ENCODE data around the gene CASK. TPM values are rescaled to one million over a fixed set of nuclear protein-coding genes. Genes with fewer than 3 reads are reported as not detected.
A peak's percentile ranks its signal among the peaks of the same experiment; 100 is the strongest.

CASK gene
- total and polyA plus RNA-seq, 12 donors: 4.7 to 53.0 (median 41.3) TPM

DNA sequence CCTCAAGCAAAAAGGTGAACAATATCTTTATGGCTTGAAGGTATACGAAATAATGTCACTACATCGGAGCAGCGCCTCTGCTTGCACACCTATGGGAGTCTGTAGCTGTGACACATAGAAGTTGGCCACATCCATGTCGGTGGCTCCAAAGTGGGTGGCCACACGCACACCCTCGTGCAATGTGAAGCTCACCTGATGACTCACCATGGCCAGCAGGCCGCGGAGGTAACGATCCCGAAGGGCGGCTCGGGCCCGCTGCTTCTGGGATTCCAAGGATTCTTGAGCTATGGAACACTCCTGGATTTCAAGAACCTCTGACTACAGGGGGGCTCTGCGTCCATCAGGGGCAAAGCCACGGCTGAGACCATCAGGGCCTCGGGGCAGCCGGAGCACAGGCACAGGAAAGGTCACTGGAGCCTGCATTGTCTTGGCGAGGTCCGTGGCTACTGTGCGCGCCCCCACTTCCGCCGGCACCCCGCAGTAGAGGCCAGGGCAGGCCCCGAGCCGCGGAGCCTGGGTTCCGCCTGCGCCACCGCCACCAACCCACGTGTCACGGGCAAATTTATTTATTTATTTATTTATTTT, 451.0 kb downstream of the CASK start:
- TF ChIP-seq POLR2A (IDR thresholded peaks at IDR 0.05): no peak
- TF ChIP-seq, protein P1, sequence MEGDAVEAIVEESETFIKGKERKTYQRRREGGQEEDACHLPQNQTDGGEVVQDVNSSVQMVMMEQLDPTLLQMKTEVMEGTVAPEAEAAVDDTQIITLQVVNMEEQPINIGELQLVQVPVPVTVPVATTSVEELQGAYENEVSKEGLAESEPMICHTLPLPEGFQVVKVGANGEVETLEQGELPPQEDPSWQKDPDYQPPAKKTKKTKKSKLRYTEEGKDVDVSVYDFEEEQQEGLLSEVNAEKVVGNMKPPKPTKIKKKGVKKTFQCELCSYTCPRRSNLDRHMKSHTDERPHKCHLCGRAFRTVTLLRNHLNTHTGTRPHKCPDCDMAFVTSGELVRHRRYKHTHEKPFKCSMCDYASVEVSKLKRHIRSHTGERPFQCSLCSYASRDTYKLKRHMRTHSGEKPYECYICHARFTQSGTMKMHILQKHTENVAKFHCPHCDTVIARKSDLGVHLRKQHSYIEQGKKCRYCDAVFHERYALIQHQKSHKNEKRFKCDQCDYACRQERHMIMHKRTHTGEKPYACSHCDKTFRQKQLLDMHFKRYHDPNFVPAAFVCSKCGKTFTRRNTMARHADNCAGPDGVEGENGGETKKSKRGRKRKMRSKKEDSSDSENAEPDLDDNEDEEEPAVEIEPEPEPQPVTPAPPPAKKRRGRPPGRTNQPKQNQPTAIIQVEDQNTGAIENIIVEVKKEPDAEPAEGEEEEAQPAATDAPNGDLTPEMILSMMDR (IDR thresholded peaks at IDR 0.05): no peak
- DNase-seq: no peak
- 96 to 100% (median 98%) methylated on average over 1 to 32 of the region's 32 CpGs for WGBS, 4 donors
- Histone ChIP-seq H3K27ac (no peak overlapping the region), H3K36me3 (replicated peaks in 1 of 2) (no peaks in the 10 kb centered on the region), H3K4me3 (no peak overlapping the region), H3K27me3 (peaks cover 4% of the 10 kb centered on the region), H3K9me3 (replicated peaks in 1 of 3) (no peaks in the 10 kb centered on the region), H3K4me1 (replicated peaks in 1 of 2) (no peaks in the 10 kb centered on the region)
- intact Hi-C loops (cut with DNase I): no loop called here

DNA sequence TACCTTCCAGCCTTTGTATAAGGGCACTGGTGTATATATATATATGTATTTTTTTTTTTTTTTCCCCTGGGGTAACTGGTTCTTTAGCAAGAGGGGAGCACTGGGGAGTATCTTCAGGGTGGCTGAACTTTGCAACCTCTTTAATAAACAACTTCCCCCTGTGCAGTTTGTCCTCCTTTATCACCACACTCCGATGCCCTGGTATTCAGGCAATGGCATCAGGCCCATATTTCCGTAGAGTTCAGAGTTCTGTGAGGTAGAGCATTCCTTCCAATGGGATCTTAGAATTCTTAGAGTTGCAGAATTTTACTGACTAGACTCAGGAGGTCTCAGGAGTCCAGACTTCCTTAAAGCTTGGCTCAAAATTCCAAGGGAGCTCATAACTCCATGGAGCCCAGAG, 451.6 kb downstream of the CASK start:
- Histone ChIP-seq H3K27ac (no peak overlapping the region), H3K4me3 (no peak overlapping the region), H3K4me1 (replicated peaks in 1 of 2) (no peaks in the 10 kb centered on the region), H3K9me3 (replicated peaks in 1 of 3) (no peaks in the 10 kb centered on the region), H3K36me3 (replicated peaks in 1 of 2) (no peaks in the 10 kb centered on the region), H3K27me3 (peaks cover 7% of the 10 kb centered on the region)
- DNase-seq: no peak
- 64 to 91% (median 72%) methylated on average over 2 of the region's 2 CpGs for WGBS, 4 donors
- intact Hi-C loops (cut with DNase I): no loop called here
- TF ChIP-seq POLR2A (IDR thresholded peaks at IDR 0.05): no peak
- TF ChIP-seq, protein P1 (IDR thresholded peaks at IDR 0.05): no peak

DNA sequence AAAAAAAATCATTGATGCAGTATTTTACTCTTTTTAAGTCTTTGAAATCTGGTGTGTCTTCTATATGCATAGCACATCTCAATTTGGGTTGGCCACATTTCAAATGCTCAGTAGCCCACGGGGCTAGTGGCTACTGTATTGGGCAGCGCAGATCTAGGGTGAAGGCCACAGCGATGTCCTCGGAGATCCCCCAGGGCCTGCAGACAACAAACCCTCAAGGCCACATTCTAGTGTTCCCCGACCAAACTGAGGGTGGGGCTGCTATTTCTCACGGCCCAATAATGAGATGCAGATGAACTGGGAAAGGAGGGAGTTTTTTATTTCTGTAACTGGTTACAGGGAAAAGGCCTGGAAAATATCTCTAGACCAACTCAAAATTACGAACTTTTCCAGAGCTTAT, 452.6 kb downstream of the CASK start:
- no peak for TF ChIP-seq POLR2A (IDR thresholded peaks at IDR 0.05)
- TF ChIP-seq, protein P1 (IDR thresholded peaks at IDR 0.05): no peak
- DNase-seq: no peak
- H3K4me1 ChIP-seq (replicated peaks in 1 of 2): no peaks in the 10 kb centered on the region
- no peak overlapping the region for H3K4me3 ChIP-seq
- H3K9me3 ChIP-seq (replicated peaks in 1 of 3): no peaks in the 10 kb centered on the region
- 60 to 77% (median 70%) methylated on average over 2 to 7 of the region's 7 CpGs for WGBS, 4 donors
- H3K27ac ChIP-seq: no peak overlapping the region
- intact Hi-C loops (cut with DNase I): no loop called here
- peaks cover 3% of the 10 kb centered on the region for H3K27me3 ChIP-seq
- H3K36me3 ChIP-seq (replicated peaks in 1 of 2): no peaks in the 10 kb centered on the region

DNA sequence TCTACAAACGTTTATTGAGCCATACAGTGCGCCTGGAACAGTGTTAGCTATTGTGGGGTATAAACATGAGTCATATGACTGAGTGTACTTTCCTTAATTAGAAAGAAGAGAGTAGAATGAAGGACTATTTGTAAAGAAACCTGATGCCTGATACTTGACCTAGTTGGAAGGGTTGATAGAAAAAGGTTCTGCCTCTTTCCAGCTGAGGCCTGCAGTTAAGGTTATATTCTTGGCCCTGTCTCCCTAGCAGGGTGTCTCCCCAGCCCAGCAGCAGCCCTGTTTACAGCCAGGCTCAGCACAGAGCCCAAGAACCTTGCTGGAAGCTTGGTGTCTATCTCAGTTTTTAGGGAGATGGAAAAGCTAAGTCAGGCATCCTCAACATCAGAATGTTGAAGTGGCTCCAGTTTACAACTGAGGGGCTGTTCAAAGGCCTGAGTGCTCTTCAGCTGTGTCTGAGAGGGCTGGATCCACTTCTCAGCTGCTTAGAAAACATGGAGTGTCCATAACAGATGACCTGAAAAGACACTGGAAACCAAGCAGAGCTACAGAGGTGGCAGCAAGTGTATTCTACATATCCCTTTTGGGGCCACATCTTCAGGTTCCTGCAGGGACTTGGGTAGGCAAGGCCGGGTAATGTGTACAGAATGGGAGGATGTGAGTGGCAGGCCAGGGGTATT, 454.6 kb downstream of the CASK start:
- H3K9me3 ChIP-seq (replicated peaks in 1 of 3): no peaks in the 10 kb centered on the region
- H3K4me3 ChIP-seq: no peak overlapping the region
- no peak overlapping the region for H3K27ac ChIP-seq
- H3K36me3 ChIP-seq (replicated peaks in 1 of 2): no peaks in the 10 kb centered on the region
- peaks cover 3% of the 10 kb centered on the region for H3K27me3 ChIP-seq
- DNase-seq: peak in 3 of 7 donors; percentile 13 to 26 (median 26)
- WGBS, 4 donors: 58 to 66% (median 59%) methylated on average over 3 of the region's 3 CpGs
- no peaks in the 10 kb centered on the region for H3K4me1 ChIP-seq (replicated peaks in 1 of 2)
- intact Hi-C loops (cut with DNase I): no loop called here
- no peak for TF ChIP-seq POLR2A (IDR thresholded peaks at IDR 0.05)

Small RNA genes within 50 kb of the gene (small RNA-seq; reads per million reads assigned to genes)
- gene AL353691.2: 0 reads per million in 2 donors
- 0 reads per million in 2 donors for gene RN7SL144P
- 0 reads per million in 2 donors for gene RNU6-1321P
- gene RNU6-202P: 0 reads per million in 2 donors

Other genes starting within 250 kb of the CASK start
- gene GPR34, start 234.6 kb downstream of the CASK start, total RNA-seq: 10 to 100 TPM in 7 of 9 donors, 1 to 10 TPM in 2; 2.7 to 53.3 (median 22.9) TPM
- gene GPR34, start 234.6 kb downstream of the CASK start, polyA plus RNA-seq: 10 to 100 TPM in 1 of 3 donors, 1 to 10 TPM in 2; 7.8 to 18.8 (median 8.0) TPM
- 1 to 10 TPM in 4 of 9 donors, under 1 TPM in 4, not detected in 1; 0.22 to 3.4 (median 0.89) TPM for gene GPR82, start 199.4 kb downstream of the CASK start, total RNA-seq
- gene GPR82, start 199.4 kb downstream of the CASK start, polyA plus RNA-seq: under 1 TPM; 0.16 to 0.99 (median 0.24) TPM

Measured in adrenal gland (tissue), 12 donors.